Putamen (tissue), 1 donor: ENCODE measurements around the gene RNH1.

ENCODE experiments used
- DNase-seq: peaks from one replicate; pipeline ENCODE4 v3.0.0-alpha.2; 2016; ENCODE audit warnings: low spot score

Gene RNH1

GRCh38 chr11:459511-460220, 47.4 kb downstream of the RNH1 start:
- no peak for DNase-seq

DNA sequence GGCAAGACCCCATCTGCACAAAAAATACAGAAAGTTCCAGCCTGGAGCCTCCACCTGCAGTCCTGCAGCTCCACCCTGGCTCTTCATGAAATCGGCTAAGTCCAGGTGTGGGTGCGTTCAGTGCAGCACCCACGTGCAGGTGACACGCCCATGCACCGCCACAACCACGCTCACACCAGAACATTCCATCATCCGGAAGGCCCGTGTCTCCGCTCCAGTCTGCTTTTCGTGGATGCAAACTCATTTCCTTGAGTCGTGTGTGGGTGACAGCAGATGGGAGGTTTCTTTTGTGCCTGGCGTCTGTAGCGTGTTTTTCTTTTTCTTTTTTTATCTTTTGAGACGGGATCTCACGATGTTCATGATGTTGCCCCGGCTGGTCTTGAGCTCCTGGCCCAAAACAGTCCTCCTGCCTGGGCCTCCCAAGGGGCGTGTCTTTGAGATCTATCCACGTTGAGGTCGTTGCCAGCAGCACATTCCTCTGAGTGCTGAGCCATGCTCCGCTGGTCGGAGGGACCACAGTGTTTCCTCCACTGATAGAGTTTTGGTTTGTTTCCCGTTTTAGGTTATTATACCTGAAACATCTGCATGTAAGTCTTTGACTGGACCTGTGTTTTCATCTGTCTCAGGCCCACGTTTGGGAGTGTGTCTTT, 49.8 kb downstream of the RNH1 start:
- DNase-seq: no peak

DNA sequence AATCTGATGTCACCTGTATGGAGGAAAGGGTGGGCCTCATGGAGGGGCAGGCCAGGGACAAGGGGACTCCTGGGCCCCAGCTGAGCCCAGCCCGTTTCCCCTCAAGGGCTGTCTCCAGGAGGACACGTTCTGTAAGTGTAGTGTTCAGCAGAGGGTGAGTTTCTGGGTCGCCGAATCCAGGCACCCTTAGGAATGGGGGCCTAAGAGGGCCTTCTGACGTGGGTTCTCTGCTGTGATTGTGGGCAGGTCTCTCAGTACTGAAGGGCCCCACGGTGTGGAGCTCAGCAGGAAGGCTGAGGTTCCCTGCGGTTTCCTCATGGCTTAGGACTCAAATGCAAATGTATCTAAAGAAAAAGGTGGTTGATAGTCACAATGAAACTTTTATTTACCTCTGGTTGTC, 50.5 kb downstream of the RNH1 start:
- no peak for DNase-seq

DNA sequence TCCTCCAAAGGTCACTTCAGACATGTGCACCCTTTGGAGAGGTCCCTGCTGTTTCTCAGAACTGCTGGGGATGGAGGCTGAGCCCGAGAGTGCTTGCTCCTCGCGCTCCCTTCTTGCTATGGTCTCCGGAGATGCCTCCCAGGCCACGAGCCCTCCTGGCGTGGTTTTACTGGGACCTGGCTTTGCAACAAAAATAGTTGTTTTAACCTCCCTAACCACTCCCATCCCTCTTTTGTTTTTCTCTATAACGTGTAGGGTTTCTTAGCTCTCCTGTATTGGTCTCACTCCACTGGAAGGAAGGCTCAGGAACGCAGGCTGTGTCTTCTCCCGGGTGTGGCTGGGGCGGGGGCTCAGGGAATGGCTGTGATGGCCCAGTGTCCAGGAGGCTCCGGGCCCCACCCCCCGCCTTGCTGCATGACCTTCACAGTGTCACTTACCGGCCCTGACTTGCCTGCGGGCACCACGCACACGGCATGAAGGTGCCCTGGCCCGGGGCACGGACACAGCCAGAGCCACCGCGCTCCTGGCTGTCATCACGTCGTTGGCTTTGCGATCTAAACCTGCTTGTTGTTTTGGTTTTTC, 51.4 kb downstream of the RNH1 start:
- DNase-seq: no peak

DNA sequence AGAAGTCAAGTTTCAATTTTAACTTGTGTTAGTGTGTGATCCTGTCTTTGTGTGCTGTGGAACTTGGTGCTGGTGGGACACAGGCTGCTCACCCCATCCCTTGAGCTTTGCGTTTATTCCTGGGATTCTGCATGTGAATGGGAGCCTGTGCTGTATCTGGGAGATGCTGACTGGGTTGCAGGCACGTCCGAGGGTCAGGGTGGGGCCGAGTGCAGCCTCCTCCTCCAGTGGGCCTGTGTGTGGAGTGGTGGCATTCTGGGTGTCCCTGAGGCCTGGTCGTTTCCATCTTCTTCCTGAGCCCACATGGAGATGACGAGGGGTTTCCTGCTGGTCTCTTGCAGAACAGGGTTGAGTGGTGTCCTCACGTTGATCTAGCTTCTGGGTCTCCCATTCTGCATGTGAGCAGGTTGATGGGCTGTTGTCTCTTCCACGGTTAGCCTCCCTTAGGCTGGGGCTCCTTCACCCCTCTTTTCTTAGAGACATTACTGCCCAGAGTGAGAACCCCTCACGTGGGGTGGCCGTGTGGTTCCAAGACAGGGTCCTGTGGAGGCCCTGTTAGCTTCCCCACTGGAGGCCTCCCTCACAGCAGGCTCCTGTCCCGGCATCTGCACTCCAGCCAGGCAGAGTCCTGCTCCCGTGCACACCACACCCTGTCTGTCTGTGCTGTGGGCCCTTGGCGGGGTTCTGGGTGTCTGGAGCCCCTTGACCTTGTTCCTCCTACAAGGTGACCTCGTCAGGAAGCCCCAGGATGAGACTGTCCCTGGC, 52.1 kb downstream of the RNH1 start:
- no peak for DNase-seq

DNA sequence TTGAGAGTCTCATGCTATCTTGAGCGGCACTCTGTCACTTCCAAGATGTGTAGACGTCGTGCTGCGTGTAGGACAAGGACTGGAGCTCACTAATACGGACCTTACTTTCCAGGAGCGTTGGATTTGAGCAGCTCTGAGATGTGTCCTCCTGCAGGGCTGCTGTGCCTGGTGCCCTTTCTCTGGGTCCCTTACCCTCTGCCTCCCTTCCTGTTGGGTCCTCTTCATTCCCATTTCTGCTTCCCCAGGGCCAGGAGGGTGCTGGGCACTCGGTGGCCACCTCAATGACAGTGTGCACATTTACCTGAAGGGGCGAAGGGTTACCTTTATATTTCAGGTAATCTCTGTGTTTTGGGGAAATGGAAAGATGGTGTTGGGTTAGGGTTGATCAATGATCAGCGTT, 53.0 kb downstream of the RNH1 start:
- DNase-seq: no peak

DNA sequence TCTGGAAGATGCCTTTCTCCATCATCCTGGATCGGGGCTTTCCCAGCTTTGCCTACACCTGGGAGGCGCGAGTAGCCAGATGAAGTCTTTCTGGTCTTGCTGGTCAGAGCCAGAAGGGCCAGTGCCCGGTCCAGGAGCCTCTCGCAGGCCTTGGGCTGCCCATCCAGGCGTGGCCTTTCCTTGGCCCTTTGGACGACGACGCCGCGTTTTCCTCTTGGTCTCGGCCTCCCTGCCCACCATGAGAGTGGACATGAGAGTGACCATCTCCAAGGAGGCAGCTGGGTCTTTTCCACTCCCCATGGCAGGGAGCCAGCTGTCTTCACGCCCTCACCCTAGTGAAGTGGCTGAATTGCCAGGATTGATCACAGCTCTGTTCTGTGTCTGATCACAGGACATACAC, 53.5 kb downstream of the RNH1 start:
- no peak for DNase-seq

GRCh38 chr11:452916-453527, 54.0 kb downstream of the RNH1 start:
- DNase-seq: no peak

- no peak for DNase-seq
These were observed 54.8 kb downstream of the RNH1 start for GRCh38 chr11:452203-452744.

DNA sequence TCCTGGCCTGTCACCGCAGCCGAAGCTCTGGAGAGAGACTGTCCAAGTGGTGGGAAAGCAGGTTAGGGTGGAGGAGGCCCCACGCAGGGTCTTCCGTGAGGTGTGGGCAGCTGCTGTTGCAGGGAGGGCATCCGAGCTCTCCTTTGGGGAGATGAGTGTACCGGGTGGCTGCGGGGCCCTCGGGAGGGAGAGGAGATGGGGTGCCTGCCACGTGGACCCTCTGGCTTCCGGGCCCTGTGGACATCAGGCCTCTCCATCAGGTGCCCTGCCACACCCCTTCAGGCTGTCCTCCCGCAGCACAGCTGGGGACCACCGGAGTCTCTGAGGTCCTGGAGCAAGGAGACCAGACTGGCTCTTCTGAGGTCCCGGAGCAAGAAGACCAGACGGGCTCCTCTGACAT, 55.3 kb downstream of the RNH1 start:
- DNase-seq: no peak

- peak; percentile 57 for DNase-seq
These were observed 56.1 kb downstream of the RNH1 start for GRCh38 chr11:450809-451451.

DNA sequence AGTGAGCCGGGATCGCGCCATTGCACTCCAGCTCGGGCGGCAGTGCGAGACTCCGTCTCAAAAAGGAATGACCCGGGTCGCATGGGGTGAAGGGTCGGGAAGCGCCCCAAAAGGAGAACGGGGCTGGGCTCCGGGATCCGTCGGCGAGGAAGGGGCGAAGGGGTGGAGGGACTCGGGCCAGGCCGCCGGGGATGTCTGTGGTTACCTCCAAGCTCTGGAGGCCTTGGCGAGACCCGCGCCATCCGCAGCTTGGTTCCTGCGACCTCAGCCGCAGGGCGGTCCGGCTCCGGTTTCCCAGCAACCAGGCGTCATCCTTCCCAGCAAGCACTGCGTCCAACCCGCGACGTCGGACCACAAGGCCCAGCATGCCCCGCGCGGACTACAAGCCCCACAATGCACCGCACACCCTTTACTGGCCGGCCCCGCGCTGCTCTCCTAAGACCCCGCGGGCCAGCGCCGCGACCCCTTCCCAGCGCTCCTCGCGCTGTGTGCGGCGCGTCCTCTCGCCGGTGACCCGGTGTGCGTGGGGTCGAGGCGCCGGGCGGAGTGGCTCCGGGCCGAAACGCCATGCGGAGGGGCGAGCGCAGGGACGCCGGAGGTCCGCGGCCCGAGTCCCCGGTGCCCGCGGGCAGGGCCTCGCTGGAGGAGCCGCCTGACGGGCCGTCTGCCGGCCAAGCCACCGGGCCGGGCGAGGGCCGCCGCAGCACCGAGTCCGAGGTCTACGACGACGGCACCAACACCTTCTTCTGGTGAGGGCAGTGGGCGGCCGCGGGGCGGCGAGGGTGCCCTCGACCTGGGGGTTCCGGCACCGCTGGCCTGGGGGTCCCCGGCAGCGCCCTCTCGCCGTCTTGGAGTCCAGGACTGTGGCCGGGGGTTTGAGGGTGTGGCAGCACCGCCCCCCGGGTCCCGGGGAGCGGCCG, 56.9 kb downstream of the RNH1 start, which contains the start of gene PTDSS2:
Gene PTDSS2 (plus strand): TSS at position 391 of the 920 bp plus-strand sequence. CDS start 177 bp downstream, at position 568.
- peak; percentile 94 for DNase-seq

- DNase-seq: peak; percentile 90
These were observed 58.9 kb downstream of the RNH1 start for GRCh38 chr11:447923-448731.

DNA sequence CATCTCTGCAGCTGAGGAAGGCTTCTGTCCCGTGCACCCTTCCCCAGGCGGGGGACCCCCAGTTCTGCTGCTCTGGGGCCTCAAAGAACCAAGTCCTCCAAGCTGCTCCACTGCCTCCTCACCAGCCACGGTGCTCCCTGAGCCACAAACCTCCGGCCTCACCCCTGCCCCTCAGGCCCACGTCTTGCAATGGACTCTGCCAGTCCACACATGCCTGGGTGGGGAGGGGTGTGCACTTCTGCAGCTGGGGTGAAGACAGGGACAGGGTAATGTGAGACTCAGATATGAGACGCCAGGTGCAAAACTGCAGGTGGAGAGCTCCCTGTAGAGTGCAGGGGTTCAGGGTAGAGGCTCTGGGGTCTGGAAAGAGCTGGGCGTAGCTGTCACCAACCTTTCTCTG, 60.2 kb downstream of the RNH1 start:
- DNase-seq: no peak

GRCh38 chr11:445765-446588, 61.1 kb downstream of the RNH1 start:
- no peak for DNase-seq
